ENCODE results near the gene MYO5A.
"Not testable (repeated sequence)": the region's sequence is repeated elsewhere in the genome, so short reads cannot be mapped to it uniquely, and the experiment has no call there.

Gene MYO5A

GRCh38 chr15:52288986-52289385 lies 239.7 kb downstream of the MYO5A start:
- DNase-seq (ENCODE audit: low read depth in 2 of 2): no peak

- no peak for DNase-seq (ENCODE audit: low read depth in 2 of 2)
These were observed 240.4 kb downstream of the MYO5A start for GRCh38 chr15:52288051-52288942.

- DNase-seq (ENCODE audit: low read depth in 2 of 2): no peak
These were observed 241.6 kb downstream of the MYO5A start for GRCh38 chr15:52287114-52287513.

- not testable (repeated sequence) for DNase-seq (ENCODE audit: low read depth in 2 of 2)
These were observed 242.7 kb downstream of the MYO5A start for GRCh38 chr15:52285941-52286340.

GRCh38 chr15:52284164-52284563 lies 244.5 kb downstream of the MYO5A start:
- DNase-seq (ENCODE audit: low read depth in 2 of 2): no peak

- DNase-seq (ENCODE audit: low read depth in 2 of 2): no peak
These were observed 245.4 kb downstream of the MYO5A start for GRCh38 chr15:52283281-52283680.

GRCh38 chr15:52282418-52282817 lies 246.3 kb downstream of the MYO5A start:
- no peak for DNase-seq (ENCODE audit: low read depth in 2 of 2)

GRCh38 chr15:52281085-52282035 lies 247.3 kb downstream of the MYO5A start:
- no peak for DNase-seq (ENCODE audit: low read depth in 2 of 2)

GRCh38 chr15:52280326-52281084 lies 248.2 kb downstream of the MYO5A start:
- no peak for DNase-seq (ENCODE audit: low read depth in 2 of 2)

GRCh38 chr15:52278636-52279367 lies 249.9 kb downstream of the MYO5A start:
- DNase-seq (ENCODE audit: low read depth in 2 of 2): no peak

GRCh38 chr15:52278135-52278534 lies 250.5 kb downstream of the MYO5A start:
- no peak for DNase-seq (ENCODE audit: low read depth in 2 of 2)

GRCh38 chr15:52277575-52277974 lies 251.1 kb downstream of the MYO5A start:
- no peak for DNase-seq (ENCODE audit: low read depth in 2 of 2)

- no peak for DNase-seq (ENCODE audit: low read depth in 2 of 2)
These were observed 252.4 kb downstream of the MYO5A start for GRCh38 chr15:52276256-52276770.

GRCh38 chr15:52263563-52264282 lies 265.0 kb downstream of the MYO5A start:
- DNase-seq (ENCODE audit: low read depth in 2 of 2): no peak

- DNase-seq (ENCODE audit: low read depth in 2 of 2): no peak
These were observed 266.3 kb downstream of the MYO5A start for GRCh38 chr15:52262364-52262763.

- DNase-seq (ENCODE audit: low read depth in 2 of 2): peak in 1 of 2 donors; percentile 10
These were observed 267.0 kb downstream of the MYO5A start for GRCh38 chr15:52261498-52262242.

GRCh38 chr15:52261026-52261425 lies 267.7 kb downstream of the MYO5A start:
- DNase-seq (ENCODE audit: low read depth in 2 of 2): no peak

GRCh38 chr15:52259503-52259902 lies 269.2 kb downstream of the MYO5A start:
- DNase-seq (ENCODE audit: low read depth in 2 of 2): no peak

- DNase-seq (ENCODE audit: low read depth in 2 of 2): no peak
These were observed 270.2 kb downstream of the MYO5A start for GRCh38 chr15:52258461-52258860.

GRCh38 chr15:52257734-52258062 lies 271.0 kb downstream of the MYO5A start:
- DNase-seq (ENCODE audit: low read depth in 2 of 2): no peak
